KMS-11 (cell line): ENCODE data around the gene SFXN1.

Experiments
- H2AFZ ChIP-seq: fragments of 200-600 bp; sonication (generic); 2 replicates; pipeline ENCODE4 v1.6.1; 2016; ENCODE audit warnings: antibody characterized with exemption, mixed run types, low read depth
- H3K27ac ChIP-seq: fragments of 200-600 bp; sonication (generic); 2 replicates; pipeline ENCODE4 v1.6.1; 2016; ENCODE audit warnings: mild to moderate bottlenecking, mixed run types
- H3K27me3 ChIP-seq: fragments of 200-600 bp; sonication (generic); 2 replicates; pipeline ENCODE4 v1.6.1; 2017; ENCODE audit warnings: mild to moderate bottlenecking, low read depth, mixed run types, moderate library complexity; ENCODE audit not compliant: insufficient read depth
- H3K36me3 ChIP-seq: fragments of 200-600 bp; sonication (generic); 2 replicates; pipeline ENCODE4 v1.6.1; 2017; ENCODE audit warnings: mild to moderate bottlenecking, mixed run types; ENCODE audit not compliant: insufficient read depth
- H3K4me1 ChIP-seq: fragments of 200-600 bp; sonication (generic); 2 replicates; pipeline ENCODE4 v1.6.1; 2016; ENCODE audit warnings: mild to moderate bottlenecking, low read depth, mixed run types; ENCODE audit not compliant: poor library complexity, severe bottlenecking
- H3K4me2 ChIP-seq: fragments of 200-600 bp; sonication (generic); 2 replicates; pipeline ENCODE4 v1.7.0; 2016; ENCODE audit warnings: mild to moderate bottlenecking, mixed run types
- H3K4me3 ChIP-seq: fragments of 200-600 bp; sonication (generic); IDR thresholded peaks from 2 replicates; pipeline ENCODE4 v1.6.1; 2017; ENCODE audit warnings: low read depth, low read length, mixed read lengths; ENCODE audit not compliant: insufficient read depth
- H3K79me2 ChIP-seq: fragments of 200-600 bp; sonication (generic); 2 replicates; pipeline ENCODE4 v1.6.1; 2016; ENCODE audit warnings: low read depth, mixed run types; ENCODE audit not compliant: insufficient read depth
- H3K9ac ChIP-seq: fragments of 200-600 bp; sonication (generic); 2 replicates; pipeline ENCODE4 v1.6.1; 2016; ENCODE audit warnings: mild to moderate bottlenecking, mixed run types
- H4K20me1 ChIP-seq: fragments of 200-600 bp; sonication (generic); 2 replicates; pipeline ENCODE4 v1.6.1; 2016; ENCODE audit warnings: mild to moderate bottlenecking, mixed run types; ENCODE audit not compliant: insufficient read depth
- CTCF ChIP-seq: fragments of 200-600 bp; sonication (generic); conservative IDR thresholded peaks from 2 replicates; pipeline ENCODE4 v1.6.1; 2017; ENCODE audit warnings: low read depth, mild to moderate bottlenecking, antibody characterized with exemption, low read length, moderate library complexity, mixed read lengths

SFXN1 gene

DNA sequence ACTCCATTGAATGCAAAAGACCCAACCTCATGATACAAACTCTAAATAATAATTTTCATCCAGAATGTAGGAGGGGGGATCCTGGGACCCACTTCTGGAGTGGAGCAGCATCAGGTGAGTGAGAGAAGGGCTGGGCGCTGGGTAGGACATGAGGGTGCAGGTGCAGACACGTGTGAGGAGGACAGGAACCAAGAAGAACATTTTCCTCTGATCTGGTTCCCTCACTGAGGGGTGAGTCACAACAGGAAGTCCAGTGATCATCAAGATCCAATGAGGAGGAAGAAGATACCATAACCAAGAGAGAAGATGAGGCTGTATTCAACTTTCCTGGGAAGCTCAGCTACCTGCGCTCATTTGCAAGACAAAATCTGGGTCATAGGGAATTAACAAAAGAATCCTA is 57.4 kb downstream of the SFXN1 start:
- Histone ChIP-seq H3K27me3 (no peaks in the 10 kb centered on the region), H3K9ac (no peak overlapping the region), H3K4me3 (no peak overlapping the region), H3K4me2 (no peak overlapping the region), H3K27ac (no peak overlapping the region), H4K20me1 (no peaks in the 10 kb centered on the region), H3K79me2 (no peaks in the 10 kb centered on the region), H3K4me1 (no peaks in the 10 kb centered on the region), H2AFZ (no peak overlapping the region), H3K36me3 (no peaks in the 10 kb centered on the region)
- TF ChIP-seq CTCF = no peak

GRCh38 chr5:175538576-175538975 is 60.2 kb downstream of the SFXN1 start:
- no peak overlapping the region for H3K27ac ChIP-seq

DNA sequence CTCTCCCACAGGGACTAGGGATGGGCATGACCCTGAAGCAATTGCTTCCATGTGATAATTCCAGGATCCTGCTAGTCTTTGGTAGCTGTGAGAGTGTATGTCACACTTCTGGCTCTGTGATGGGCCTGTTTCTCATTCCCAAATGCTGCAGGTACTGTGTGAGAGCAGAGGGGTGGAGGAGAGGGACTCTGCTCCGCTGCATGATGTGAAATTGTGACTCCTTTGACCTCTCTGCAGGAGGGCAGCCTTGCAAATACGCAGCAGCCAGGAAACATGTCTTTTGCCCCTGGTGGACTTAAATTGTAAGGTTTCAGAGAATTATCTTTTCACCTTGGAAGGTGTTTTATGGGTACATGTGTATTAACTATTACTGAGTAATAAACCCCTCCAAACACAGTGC is 61.6 kb downstream of the SFXN1 start:
- Histone ChIP-seq H4K20me1 (no peaks in the 10 kb centered on the region), H3K4me2 (no peak overlapping the region), H3K9ac (no peak overlapping the region), H3K36me3 (no peaks in the 10 kb centered on the region), H3K4me1 (no peaks in the 10 kb centered on the region), H3K79me2 (no peaks in the 10 kb centered on the region), H3K27ac (no peak overlapping the region), H3K27me3 (no peaks in the 10 kb centered on the region), H2AFZ (no peak overlapping the region), H3K4me3 (no peak overlapping the region)
- TF ChIP-seq CTCF = no peak

More at GRCh38 chr5:175538576-175538975, 60.2 kb downstream of the SFXN1 start:
- H3K4me2 ChIP-seq = no peak overlapping the region
- H2AFZ ChIP-seq = no peak overlapping the region
- no peak overlapping the region for H3K4me3 ChIP-seq
- no peaks in the 10 kb centered on the region for H3K36me3 ChIP-seq
- H4K20me1 ChIP-seq = no peaks in the 10 kb centered on the region
- no peaks in the 10 kb centered on the region for H3K27me3 ChIP-seq
- H3K79me2 ChIP-seq = no peaks in the 10 kb centered on the region
- TF ChIP-seq CTCF = no peak
- no peaks in the 10 kb centered on the region for H3K4me1 ChIP-seq
- H3K9ac ChIP-seq = no peak overlapping the region

GRCh38 chr5:175541264-175541663 is 62.9 kb downstream of the SFXN1 start:
- no peaks in the 10 kb centered on the region for H3K79me2 ChIP-seq
- H3K27me3 ChIP-seq = no peaks in the 10 kb centered on the region
- no peak overlapping the region for H3K4me3 ChIP-seq
- H3K4me1 ChIP-seq = no peaks in the 10 kb centered on the region
- H3K27ac ChIP-seq = no peak overlapping the region
- no peak overlapping the region for H3K4me2 ChIP-seq
- H3K9ac ChIP-seq = no peak overlapping the region
- no peak for TF ChIP-seq CTCF
- H4K20me1 ChIP-seq = no peaks in the 10 kb centered on the region
- H2AFZ ChIP-seq = no peak overlapping the region
- no peaks in the 10 kb centered on the region for H3K36me3 ChIP-seq
